ENCODE measurements around the gene TPPP2.

Gene TPPP2

GRCh38 chr14:21050597-21050996, 20.6 kb downstream of the TPPP2 start:
- Histone ChIP-seq H2BK12ac (ENCODE audit: low read length) (no peak overlapping the region), H3K23ac (ENCODE audit: low read depth, low read length, poor library complexity) (no peak overlapping the region), H3K4me2 (ENCODE audit: insufficient read depth, low read length, poor library complexity, severe bottlenecking) (no peak overlapping the region), H2AFZ (ENCODE audit: low read length) (no peak overlapping the region), H2BK15ac (ENCODE audit: low read length) (no peak overlapping the region), H4K91ac (ENCODE audit: low read depth, low read length, poor library complexity) (no peak overlapping the region), H2BK5ac (ENCODE audit: low read length) (no peak overlapping the region), H3K9me3 (replicated peaks in 1 of 2; ENCODE audit: control insufficient read depth in 2 of 2, insufficient read depth in 1 of 2, low read depth in 1 of 2, low read length in 2 of 2) (no peaks in the 10 kb centered on the region), H2BK120ac (ENCODE audit: low read depth, low read length) (no peak overlapping the region), H3K4ac (ENCODE audit: low read length) (no peak overlapping the region), H2AK5ac (ENCODE audit: low read depth, low read length) (no peak overlapping the region), H3K79me1 (ENCODE audit: low read depth, low read length) (no peaks in the 10 kb centered on the region), H3K4me3 (ENCODE audit: low read length in 2 of 2) (no peak overlapping the region), H4K8ac (ENCODE audit: low read depth, low read length) (no peak overlapping the region), H3K27ac (replicated peaks; ENCODE audit: low read length) (no peak overlapping the region), H3K18ac (ENCODE audit: low read length) (no peak overlapping the region), H3K9ac (ENCODE audit: low read depth, low read length, poor library complexity) (no peak overlapping the region), H3K27me3 (ENCODE audit: control insufficient read depth in 3 of 3, insufficient read depth in 3 of 3, low read depth in 1 of 3, low read length in 3 of 3) (peaks cover 0 to 21% (median 0%) of the 10 kb centered on the region in 3 experiments), H3K14ac (ENCODE audit: low read length) (no peak overlapping the region), H3K36me3 (replicated peaks in 1 of 2; ENCODE audit: control insufficient read depth in 2 of 2, insufficient read depth in 2 of 2, low read length in 2 of 2) (no peaks in the 10 kb centered on the region), H3K4me1 (ENCODE audit: control insufficient read depth in 2 of 2, insufficient read depth in 1 of 2, low read depth in 1 of 2, low read length in 2 of 2) (no peaks in the 10 kb centered on the region)
- DNase-seq (ENCODE audit: low spot score): no peak
- no CpG with 5 or more reads among the region's 3 CpGs for WGBS, 2 donors (ENCODE audit: extremely low coverage in 2 of 2, insufficient read length in 2 of 2, insufficient replicate concordance in 1 of 2)

- H2AK5ac ChIP-seq (ENCODE audit: low read depth, low read length): no peak overlapping the region
- H3K79me1 ChIP-seq (ENCODE audit: low read depth, low read length): no peaks in the 10 kb centered on the region
- no peak overlapping the region for H3K27ac ChIP-seq (replicated peaks; ENCODE audit: low read length)
- DNase-seq (ENCODE audit: low spot score): no peak
- H3K9ac ChIP-seq (ENCODE audit: low read depth, low read length, poor library complexity): no peak overlapping the region
- H3K4me1 ChIP-seq (ENCODE audit: control insufficient read depth in 2 of 2, insufficient read depth in 1 of 2, low read depth in 1 of 2, low read length in 2 of 2): no peaks in the 10 kb centered on the region
- H3K23ac ChIP-seq (ENCODE audit: low read depth, low read length, poor library complexity): no peak overlapping the region
- H2BK12ac ChIP-seq (ENCODE audit: low read length): no peak overlapping the region
- H3K4ac ChIP-seq (ENCODE audit: low read length): no peak overlapping the region
- no CpG with 5 or more reads among the region's 20 CpGs for WGBS, 2 donors (ENCODE audit: extremely low coverage in 2 of 2, insufficient read length in 2 of 2, insufficient replicate concordance in 1 of 2)
- no peak overlapping the region for H2BK15ac ChIP-seq (ENCODE audit: low read length)
- peaks cover 0 to 33% (median 0%) of the 10 kb centered on the region in 3 experiments for H3K27me3 ChIP-seq (ENCODE audit: control insufficient read depth in 3 of 3, insufficient read depth in 3 of 3, low read depth in 1 of 3, low read length in 3 of 3)
- no peak overlapping the region for H4K91ac ChIP-seq (ENCODE audit: low read depth, low read length, poor library complexity)
- no peaks in the 10 kb centered on the region for H3K9me3 ChIP-seq (replicated peaks in 1 of 2; ENCODE audit: control insufficient read depth in 2 of 2, insufficient read depth in 1 of 2, low read depth in 1 of 2, low read length in 2 of 2)
- no peak overlapping the region for H4K8ac ChIP-seq (ENCODE audit: low read depth, low read length)
- H2BK5ac ChIP-seq (ENCODE audit: low read length): no peak overlapping the region
- H2AFZ ChIP-seq (ENCODE audit: low read length): no peak overlapping the region
- no peak overlapping the region for H2BK120ac ChIP-seq (ENCODE audit: low read depth, low read length)
- no peak overlapping the region for H3K4me3 ChIP-seq (ENCODE audit: low read length in 2 of 2)
- H3K14ac ChIP-seq (ENCODE audit: low read length): no peak overlapping the region
- no peaks in the 10 kb centered on the region for H3K36me3 ChIP-seq (replicated peaks in 1 of 2; ENCODE audit: control insufficient read depth in 2 of 2, insufficient read depth in 2 of 2, low read length in 2 of 2)
- no peak overlapping the region for H3K4me2 ChIP-seq (ENCODE audit: insufficient read depth, low read length, poor library complexity, severe bottlenecking)
- H3K18ac ChIP-seq (ENCODE audit: low read length): no peak overlapping the region
These were observed 23.4 kb downstream of the TPPP2 start for GRCh38 chr14:21053184-21054122.

GRCh38 chr14:21054123-21054767, 24.2 kb downstream of the TPPP2 start:
- H2BK12ac ChIP-seq (ENCODE audit: low read length): no peak overlapping the region
- no peak overlapping the region for H3K4ac ChIP-seq (ENCODE audit: low read length)
- H2BK15ac ChIP-seq (ENCODE audit: low read length): no peak overlapping the region
- H3K9me3 ChIP-seq (replicated peaks in 1 of 2; ENCODE audit: control insufficient read depth in 2 of 2, insufficient read depth in 1 of 2, low read depth in 1 of 2, low read length in 2 of 2): no peaks in the 10 kb centered on the region
- no peak overlapping the region for H3K4me3 ChIP-seq (ENCODE audit: low read length in 2 of 2)
- no peaks in the 10 kb centered on the region for H3K36me3 ChIP-seq (replicated peaks in 1 of 2; ENCODE audit: control insufficient read depth in 2 of 2, insufficient read depth in 2 of 2, low read length in 2 of 2)
- no peak overlapping the region for H3K4me2 ChIP-seq (ENCODE audit: insufficient read depth, low read length, poor library complexity, severe bottlenecking)
- H3K9ac ChIP-seq (ENCODE audit: low read depth, low read length, poor library complexity): no peak overlapping the region
- no peak overlapping the region for H2AFZ ChIP-seq (ENCODE audit: low read length)
- H4K8ac ChIP-seq (ENCODE audit: low read depth, low read length): no peak overlapping the region
- no peak overlapping the region for H2BK120ac ChIP-seq (ENCODE audit: low read depth, low read length)
- peaks cover 0 to 33% (median 0%) of the 10 kb centered on the region in 3 experiments for H3K27me3 ChIP-seq (ENCODE audit: control insufficient read depth in 3 of 3, insufficient read depth in 3 of 3, low read depth in 1 of 3, low read length in 3 of 3)
- no peak overlapping the region for H3K14ac ChIP-seq (ENCODE audit: low read length)
- H4K91ac ChIP-seq (ENCODE audit: low read depth, low read length, poor library complexity): no peak overlapping the region
- H3K4me1 ChIP-seq (ENCODE audit: control insufficient read depth in 2 of 2, insufficient read depth in 1 of 2, low read depth in 1 of 2, low read length in 2 of 2): no peaks in the 10 kb centered on the region
- H3K18ac ChIP-seq (ENCODE audit: low read length): no peak overlapping the region
- H3K27ac ChIP-seq (replicated peaks; ENCODE audit: low read length): no peak overlapping the region
- H3K23ac ChIP-seq (ENCODE audit: low read depth, low read length, poor library complexity): no peak overlapping the region
- WGBS, 2 donors (ENCODE audit: extremely low coverage in 2 of 2, insufficient read length in 2 of 2, insufficient replicate concordance in 1 of 2): no CpG with 5 or more reads among the region's 3 CpGs
- H3K79me1 ChIP-seq (ENCODE audit: low read depth, low read length): no peaks in the 10 kb centered on the region
- no peak overlapping the region for H2AK5ac ChIP-seq (ENCODE audit: low read depth, low read length)
- no peak overlapping the region for H2BK5ac ChIP-seq (ENCODE audit: low read length)
- no peak for DNase-seq (ENCODE audit: low spot score)

GRCh38 chr14:21054768-21055145, 24.7 kb downstream of the TPPP2 start:
- Histone ChIP-seq H3K23ac (ENCODE audit: low read depth, low read length, poor library complexity) (no peak overlapping the region), H3K4ac (ENCODE audit: low read length) (no peak overlapping the region), H2AK5ac (ENCODE audit: low read depth, low read length) (no peak overlapping the region), H3K18ac (ENCODE audit: low read length) (no peak overlapping the region), H3K4me2 (ENCODE audit: insufficient read depth, low read length, poor library complexity, severe bottlenecking) (no peak overlapping the region), H3K9me3 (replicated peaks in 1 of 2; ENCODE audit: control insufficient read depth in 2 of 2, insufficient read depth in 1 of 2, low read depth in 1 of 2, low read length in 2 of 2) (no peaks in the 10 kb centered on the region), H3K36me3 (replicated peaks in 1 of 2; ENCODE audit: control insufficient read depth in 2 of 2, insufficient read depth in 2 of 2, low read length in 2 of 2) (no peaks in the 10 kb centered on the region), H3K9ac (ENCODE audit: low read depth, low read length, poor library complexity) (no peak overlapping the region), H2AFZ (ENCODE audit: low read length) (no peak overlapping the region), H3K14ac (ENCODE audit: low read length) (no peak overlapping the region), H4K91ac (ENCODE audit: low read depth, low read length, poor library complexity) (no peak overlapping the region), H3K79me1 (ENCODE audit: low read depth, low read length) (no peaks in the 10 kb centered on the region), H4K8ac (ENCODE audit: low read depth, low read length) (no peak overlapping the region), H3K27ac (replicated peaks; ENCODE audit: low read length) (no peak overlapping the region), H3K4me3 (ENCODE audit: low read length in 2 of 2) (no peak overlapping the region), H2BK120ac (ENCODE audit: low read depth, low read length) (no peak overlapping the region), H3K4me1 (ENCODE audit: control insufficient read depth in 2 of 2, insufficient read depth in 1 of 2, low read depth in 1 of 2, low read length in 2 of 2) (no peaks in the 10 kb centered on the region), H3K27me3 (ENCODE audit: control insufficient read depth in 3 of 3, insufficient read depth in 3 of 3, low read depth in 1 of 3, low read length in 3 of 3) (peaks cover 0 to 33% (median 0%) of the 10 kb centered on the region in 3 experiments), H2BK12ac (ENCODE audit: low read length) (no peak overlapping the region), H2BK15ac (ENCODE audit: low read length) (no peak overlapping the region), H2BK5ac (ENCODE audit: low read length) (no peak overlapping the region)
- WGBS, 2 donors (ENCODE audit: extremely low coverage in 2 of 2, insufficient read length in 2 of 2, insufficient replicate concordance in 1 of 2): no CpG with 5 or more reads among the region's 4 CpGs
- DNase-seq (ENCODE audit: low spot score): no peak

All from neuronal stem cell (in vitro differentiated cells).